DOHH2 (cell line): ENCODE results near the gene SCAP.
"Not testable (repeated sequence)": the region's sequence is repeated elsewhere in the genome, so short reads cannot be mapped to it uniquely, and the experiment has no call there.

ENCODE experiments used
- H3F3A ChIP-seq: fragments of 200-600 bp; sonication (generic), shearing (Covaris generic); 2 replicates; pipeline ENCODE4 v1.6.0; 2016; ENCODE audit warnings: antibody characterized with exemption, mild to moderate bottlenecking; ENCODE audit not compliant: control insufficient read depth, insufficient read depth
- H3K27ac ChIP-seq: fragments of 200-600 bp; sonication (generic); 2 replicates; pipeline ENCODE4 v1.5.1; 2014; ENCODE audit warnings: low read depth, mild to moderate bottlenecking, low read length, moderate library complexity
- H3K27me3 ChIP-seq: fragments of 200-600 bp; sonication (generic); 2 replicates; pipeline ENCODE4 v1.6.1; 2014; ENCODE audit warnings: mild to moderate bottlenecking, low read length, mixed read lengths; ENCODE audit not compliant: control insufficient read depth
- H3K36me3 ChIP-seq: fragments of 200-600 bp; sonication (generic); 2 replicates; pipeline ENCODE4 v1.6.1; 2014; ENCODE audit warnings: mild to moderate bottlenecking, low read length, moderate library complexity, mixed read lengths; ENCODE audit not compliant: control insufficient read depth
- H3K4me1 ChIP-seq: fragments of 200-600 bp; sonication (generic); 2 replicates; pipeline ENCODE4 v1.6.1; 2014; ENCODE audit warnings: mild to moderate bottlenecking, low read length, mixed read lengths; ENCODE audit not compliant: control insufficient read depth
- H3K4me2 ChIP-seq: fragments of 200-600 bp; sonication (generic); 2 replicates; pipeline ENCODE4 v1.6.0; 2014; ENCODE audit warnings: mild to moderate bottlenecking, low read length, moderate library complexity
- H3K4me3 ChIP-seq: fragments of 200-600 bp; sonication (generic); 2 replicates; pipeline ENCODE4 v1.5.1; 2014; ENCODE audit warnings: mild to moderate bottlenecking, low read length, mixed read lengths
- H3K79me2 ChIP-seq: fragments of 200-600 bp; sonication (generic); 2 replicates; pipeline ENCODE4 v1.6.1; 2014; ENCODE audit warnings: mild to moderate bottlenecking, low read length, mixed read lengths; ENCODE audit not compliant: control insufficient read depth
- H3K9me2 ChIP-seq: fragments of 200-600 bp; sonication (generic); replicated peaks from 2 replicates; pipeline ENCODE4 v1.6.1; 2014; ENCODE audit warnings: mild to moderate bottlenecking, low read length, mixed read lengths; ENCODE audit not compliant: control insufficient read depth
- H3K9me3 ChIP-seq: fragments of 200-600 bp; sonication (generic); 2 replicates; pipeline ENCODE4 v1.6.1; 2014; ENCODE audit warnings: antibody characterized with exemption, low read length, mixed read lengths; ENCODE audit not compliant: control insufficient read depth, insufficient read depth
- H4K20me1 ChIP-seq: fragments of 200-600 bp; sonication (generic); 2 replicates; pipeline ENCODE4 v1.6.0; 2014; ENCODE audit warnings: low read depth, mild to moderate bottlenecking, antibody characterized with exemption, low read length, moderate library complexity; ENCODE audit not compliant: control insufficient read depth, insufficient read depth
- EZH2phosphoT487 ChIP-seq: fragments of 200-600 bp; sonication (generic); IDR thresholded peaks from 2 replicates; pipeline ENCODE4 v1.6.1; 2017; ENCODE audit warnings: borderline replicate concordance, mild to moderate bottlenecking, antibody characterized with exemption, low read length, moderate library complexity, mixed read lengths
- TF ChIP-seq, protein P1 (sequence below): fragments of 200-600 bp; sonication (generic); IDR thresholded peaks from one replicate; pipeline ENCODE4 v1.5.1; 2014; ENCODE audit warnings: antibody characterized with exemption, mild to moderate bottlenecking, low read depth, low read length; ENCODE audit not compliant: poor library complexity, severe bottlenecking

Gene SCAP

DNA sequence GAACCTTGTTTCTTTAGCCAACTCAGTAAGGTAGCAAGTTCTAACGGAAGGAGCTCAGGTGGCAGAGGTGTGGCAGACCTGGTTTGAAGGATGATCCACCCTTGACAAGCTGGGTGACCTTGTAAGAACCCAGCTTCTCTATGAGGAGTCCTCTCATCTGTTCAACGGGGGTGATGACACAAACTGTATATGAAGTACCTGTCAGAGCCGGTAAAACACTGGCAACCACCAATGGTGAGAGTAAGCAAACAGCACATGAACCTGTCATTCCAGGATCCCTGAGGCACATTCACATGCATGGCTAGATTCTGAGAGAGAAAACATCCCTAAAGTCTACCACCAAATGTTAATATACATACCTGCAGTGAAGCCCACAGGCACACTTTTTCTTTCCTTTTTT lies 2.4 kb downstream of the SCAP start:
- H4K20me1 ChIP-seq, result no peaks in the 10 kb centered on the region
- H3K36me3 ChIP-seq, result peaks cover 18% of the 10 kb centered on the region
- H3K79me2 ChIP-seq, result peaks cover 71% of the 10 kb centered on the region
- H3K4me2 ChIP-seq, result peak overlapping the region; percentile 24; the same call in 1 of the 2 replicates
- H3K9me2 ChIP-seq, result no peaks in the 10 kb centered on the region
- no peak overlapping the region for H3K27ac ChIP-seq
- no peaks in the 10 kb centered on the region for H3K27me3 ChIP-seq
- TF ChIP-seq EZH2phosphoT487, result no peak
- peaks cover 29% of the 10 kb centered on the region for H3K4me1 ChIP-seq
- no peak overlapping the region for H3K4me3 ChIP-seq
- H3F3A ChIP-seq, result no peaks in the 10 kb centered on the region
- peaks cover 8% of the 10 kb centered on the region; the same call in 1 of the 2 replicates for H3K9me3 ChIP-seq

DNA sequence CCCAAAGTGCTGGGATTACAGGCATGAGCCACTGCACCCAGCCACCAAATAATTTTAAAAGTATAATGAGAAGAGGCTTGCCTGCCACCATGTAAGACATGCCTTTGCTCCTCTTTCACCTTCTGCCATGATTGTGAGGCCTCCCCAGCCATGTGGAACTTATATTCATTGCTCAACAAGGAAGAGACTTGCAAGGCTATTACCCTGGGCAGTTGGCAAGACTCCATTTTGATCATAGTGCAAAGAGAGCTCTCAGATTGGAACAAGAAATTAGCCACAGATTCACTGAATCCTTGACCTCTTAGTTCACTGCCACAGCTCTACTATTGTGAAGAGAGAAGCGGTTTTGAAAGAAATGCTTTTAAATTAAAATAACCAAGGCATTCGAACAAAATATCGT lies 6.1 kb downstream of the SCAP start:
- no peak overlapping the region for H3K4me2 ChIP-seq
- no peaks in the 10 kb centered on the region for H3K9me2 ChIP-seq
- no peaks in the 10 kb centered on the region for H3F3A ChIP-seq
- H3K36me3 ChIP-seq, result peaks cover 20% of the 10 kb centered on the region
- peaks cover 8% of the 10 kb centered on the region; the same call in 1 of the 2 replicates for H3K9me3 ChIP-seq
- H3K27ac ChIP-seq, result no peak overlapping the region
- TF ChIP-seq, protein P1, sequence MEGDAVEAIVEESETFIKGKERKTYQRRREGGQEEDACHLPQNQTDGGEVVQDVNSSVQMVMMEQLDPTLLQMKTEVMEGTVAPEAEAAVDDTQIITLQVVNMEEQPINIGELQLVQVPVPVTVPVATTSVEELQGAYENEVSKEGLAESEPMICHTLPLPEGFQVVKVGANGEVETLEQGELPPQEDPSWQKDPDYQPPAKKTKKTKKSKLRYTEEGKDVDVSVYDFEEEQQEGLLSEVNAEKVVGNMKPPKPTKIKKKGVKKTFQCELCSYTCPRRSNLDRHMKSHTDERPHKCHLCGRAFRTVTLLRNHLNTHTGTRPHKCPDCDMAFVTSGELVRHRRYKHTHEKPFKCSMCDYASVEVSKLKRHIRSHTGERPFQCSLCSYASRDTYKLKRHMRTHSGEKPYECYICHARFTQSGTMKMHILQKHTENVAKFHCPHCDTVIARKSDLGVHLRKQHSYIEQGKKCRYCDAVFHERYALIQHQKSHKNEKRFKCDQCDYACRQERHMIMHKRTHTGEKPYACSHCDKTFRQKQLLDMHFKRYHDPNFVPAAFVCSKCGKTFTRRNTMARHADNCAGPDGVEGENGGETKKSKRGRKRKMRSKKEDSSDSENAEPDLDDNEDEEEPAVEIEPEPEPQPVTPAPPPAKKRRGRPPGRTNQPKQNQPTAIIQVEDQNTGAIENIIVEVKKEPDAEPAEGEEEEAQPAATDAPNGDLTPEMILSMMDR, result no peak
- no peak for TF ChIP-seq EZH2phosphoT487
- H3K79me2 ChIP-seq, result peaks cover 93% of the 10 kb centered on the region
- peaks cover 8% of the 10 kb centered on the region; the same call in 1 of the 2 replicates for H4K20me1 ChIP-seq
- peaks cover 24% of the 10 kb centered on the region for H3K4me1 ChIP-seq
- H3K27me3 ChIP-seq, result no peaks in the 10 kb centered on the region
- no peak overlapping the region for H3K4me3 ChIP-seq

DNA sequence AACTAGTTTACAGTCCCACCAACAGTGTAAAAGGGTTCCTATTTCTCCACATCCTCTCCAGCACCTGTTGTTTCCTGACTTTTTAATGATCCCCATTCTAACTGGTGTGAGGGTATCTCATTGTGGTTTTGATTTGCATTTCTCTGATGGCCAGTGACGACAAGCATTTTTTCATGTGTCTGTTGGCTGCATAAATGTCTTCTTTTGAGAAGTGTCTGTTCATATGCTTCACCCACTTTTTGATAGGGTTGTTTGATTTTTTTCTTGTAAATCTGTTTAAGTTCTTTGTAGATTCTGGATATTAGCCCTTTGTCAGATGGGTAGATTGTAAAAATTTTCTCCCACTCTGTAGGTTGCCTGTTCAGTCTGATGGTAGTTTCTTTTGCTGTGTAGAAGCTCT lies 7.4 kb downstream of the SCAP start:
- not testable (repeated sequence) for H3K9me3 ChIP-seq, H4K20me1 ChIP-seq, H3K27me3 ChIP-seq, H3K9me2 ChIP-seq, H3K4me3 ChIP-seq, H3F3A ChIP-seq, H3K27ac ChIP-seq, H3K4me2 ChIP-seq
- Histone ChIP-seq H3K79me2 (peaks cover 92% of the 10 kb centered on the region), H3K4me1 (peaks cover 19% of the 10 kb centered on the region), H3K36me3 (peaks cover 18% of the 10 kb centered on the region)

DNA sequence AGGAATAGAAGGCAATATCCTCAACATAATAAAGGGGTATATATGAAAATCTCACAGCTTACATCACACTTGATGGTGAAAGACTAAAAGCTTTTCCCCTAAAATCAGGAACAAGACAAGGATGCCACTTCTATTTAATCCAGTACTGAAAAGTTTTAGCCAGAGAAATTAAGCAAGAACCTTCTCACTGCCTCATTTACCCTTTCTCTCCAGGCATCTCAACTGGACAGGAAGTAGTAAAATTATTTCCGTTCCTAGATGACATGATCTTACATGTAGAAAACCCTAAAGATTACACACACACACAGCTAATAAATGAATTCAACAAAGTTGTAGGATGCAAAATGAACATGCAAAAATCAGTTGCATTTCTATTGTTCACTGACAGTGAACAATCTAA lies 11.2 kb downstream of the SCAP start:
- Histone ChIP-seq H4K20me1 (peaks cover 21% of the 10 kb centered on the region; the same call in 1 of the 2 replicates), H3K27ac (no peak overlapping the region), H3K4me1 (peaks cover 19% of the 10 kb centered on the region)

DNA sequence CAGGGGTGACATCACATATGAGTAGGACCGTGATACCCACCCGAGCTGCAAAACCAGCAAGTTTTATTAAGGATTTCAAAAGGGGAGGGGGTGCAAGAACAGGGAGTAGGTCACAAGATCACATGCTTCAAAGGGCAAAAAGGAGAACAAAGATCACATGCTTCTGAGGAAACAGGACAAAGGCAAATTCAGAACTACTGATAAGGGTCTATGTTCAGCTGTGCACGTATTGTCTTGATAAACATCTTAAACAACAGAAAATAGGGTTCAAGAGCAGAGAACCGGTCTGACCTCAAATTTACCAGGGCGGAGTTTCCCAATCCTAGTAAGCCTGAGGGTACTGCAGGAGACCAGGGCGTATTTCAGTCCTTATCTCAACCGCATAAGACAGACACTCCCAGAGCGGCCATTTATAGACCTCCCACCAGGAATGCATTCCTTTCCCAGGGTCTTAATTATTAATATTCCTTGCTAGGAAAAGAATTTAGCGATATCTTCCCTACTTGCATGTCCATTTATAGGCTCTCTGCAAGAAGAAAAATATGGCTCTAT lies 16.1 kb downstream of the SCAP start:
- H3K4me1 ChIP-seq, result not testable (repeated sequence)

More for the DNA sequence above, 11.2 kb downstream of the SCAP start:
- H3K79me2 ChIP-seq, result peaks cover 88% of the 10 kb centered on the region
- no peaks in the 10 kb centered on the region for H3K27me3 ChIP-seq
- no peaks in the 10 kb centered on the region for H3F3A ChIP-seq
- H3K4me3 ChIP-seq, result no peak overlapping the region
- H3K4me2 ChIP-seq, result 0 out of 2 replicates have a peak overlapping the region, but pooled peaks have one; percentile 1
- peaks cover 12% of the 10 kb centered on the region for H3K36me3 ChIP-seq
- H3K9me2 ChIP-seq, result no peaks in the 10 kb centered on the region
- H3K9me3 ChIP-seq, result peaks cover 8% of the 10 kb centered on the region; the same call in 1 of the 2 replicates
- TF ChIP-seq, protein P1, result no peak

More for the DNA sequence above, 16.1 kb downstream of the SCAP start:
- H3K27me3 ChIP-seq, H3K4me2 ChIP-seq, H3F3A ChIP-seq, H3K9me2 ChIP-seq, H3K36me3 ChIP-seq, H3K27ac ChIP-seq, H3K9me3 ChIP-seq, H3K4me3 ChIP-seq: not testable (repeated sequence)
- Histone ChIP-seq H3K79me2 (peaks cover 81% of the 10 kb centered on the region), H4K20me1 (0 out of 2 replicates have a peak, but pooled peaks cover 13% of the 10 kb centered on the region)
